SK-N-SH treated with all-trans-retinoic acid at 6 μM for 48 hours (cell line): ENCODE results near the gene NATD1.

Source experiments
- BACH2 ChIP-seq: fragments of 250-450 bp; sonication (Bioruptor Pico); IDR thresholded peaks from 2 replicates; pipeline ENCODE4 v1.9.0; 2021; ENCODE audit warnings: mild to moderate bottlenecking, borderline replicate concordance
- CSDC2 ChIP-seq: fragments of 250-450 bp; sonication (Bioruptor Pico); IDR thresholded peaks from 2 replicates; pipeline ENCODE4 v1.5.0; 2020; ENCODE audit warnings: mild to moderate bottlenecking, moderate library complexity
- ISL1 ChIP-seq: fragments of 250-450 bp; sonication (Bioruptor Pico); IDR thresholded peaks from 2 replicates; pipeline ENCODE4 v2.1.2; 2022; ENCODE audit warnings: mild to moderate bottlenecking, moderate library complexity
- OSR1 ChIP-seq: fragments of 250-450 bp; sonication (Bioruptor Pico); IDR thresholded peaks from 2 replicates; pipeline ENCODE4 v1.8.0; 2022; ENCODE audit warnings: moderate library complexity, mild to moderate bottlenecking, inconsistent platforms
- RARB ChIP-seq: fragments of 250-450 bp; sonication (Bioruptor Pico); IDR thresholded peaks from 2 replicates; pipeline ENCODE4 v1.8.0; 2021; ENCODE audit warnings: mild to moderate bottlenecking, moderate library complexity
- SNAI2 ChIP-seq: fragments of 250-450 bp; sonication (Bioruptor Pico); IDR thresholded peaks from 2 replicates; pipeline ENCODE4 v1.5.0; 2020; ENCODE audit warnings: mild to moderate bottlenecking, moderate library complexity
- TCF4 ChIP-seq: fragments of 250-450 bp; sonication (Bioruptor Pico); IDR thresholded peaks from 2 replicates; pipeline ENCODE4 v1.8.0; 2021; ENCODE audit warnings: mild to moderate bottlenecking, moderate library complexity, borderline replicate concordance
- ZNF565 ChIP-seq: fragments of 450-650 bp; formaldehyde crosslinking; conservative IDR thresholded peaks from 2 replicates; pipeline ENCODE4 v1.5.0; 2020; ENCODE audit warnings: low read depth, mild to moderate bottlenecking, moderate library complexity
- ZNF70 ChIP-seq: fragments of 450-650 bp; formaldehyde crosslinking; IDR thresholded peaks from 2 replicates; pipeline ENCODE4 v1.5.0; 2020; ENCODE audit warnings: mild to moderate bottlenecking, moderate library complexity
- ZNF8 ChIP-seq: fragments of 450-650 bp; formaldehyde crosslinking; IDR thresholded peaks from 2 replicates; pipeline ENCODE4 v1.5.0; 2020; ENCODE audit warnings: mild to moderate bottlenecking, moderate library complexity
- TF ChIP-seq, protein P1 (sequence below): fragments of 250-450 bp; sonication (Bioruptor Pico); IDR thresholded peaks from 2 replicates; pipeline ENCODE4 v1.8.0; 2021; ENCODE audit warnings: low read depth, mild to moderate bottlenecking, moderate library complexity, borderline replicate concordance
- TF ChIP-seq, protein P2 (sequence below): fragments of 250-450 bp; sonication (Bioruptor Pico); IDR thresholded peaks from 2 replicates; pipeline ENCODE4 v1.8.0; 2020; ENCODE audit warnings: mild to moderate bottlenecking, moderate library complexity, borderline replicate concordance
- TF ChIP-seq, protein P3 (sequence below): fragments of 250-450 bp; sonication (Bioruptor Pico); IDR thresholded peaks from 2 replicates; pipeline ENCODE4 v1.5.0; 2020; ENCODE audit warnings: mild to moderate bottlenecking, moderate library complexity

DNA sequence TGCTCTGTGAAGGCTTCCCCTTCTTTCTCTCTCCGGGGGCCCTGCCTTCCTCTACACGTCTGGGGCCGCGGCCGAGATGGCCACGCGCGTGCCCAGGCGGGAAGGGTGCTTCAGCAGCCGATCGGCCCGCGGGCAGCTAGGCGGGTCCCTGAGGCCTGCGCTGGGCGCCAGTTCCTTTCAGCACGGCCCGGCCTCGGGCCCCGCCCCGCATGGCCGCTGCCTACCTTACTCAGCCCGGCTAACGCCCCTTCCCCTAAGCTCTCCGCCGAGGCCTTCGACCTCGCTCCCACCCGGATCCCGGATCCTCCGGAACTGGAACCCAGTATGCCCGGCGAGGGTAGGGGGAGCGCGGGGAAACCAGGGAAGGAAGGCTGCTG lies 39.6 kb downstream of the NATD1 start:
- TF ChIP-seq RARB (CRISPR knock-in tag) (no peak), BACH2 (CRISPR knock-in tag) (no peak), OSR1 (CRISPR knock-in tag) (no peak), ZNF70 (CRISPR knock-in tag) (no peak), SNAI2 (CRISPR knock-in tag) (no peak), ISL1 (CRISPR knock-in tag) (no peak), ZNF8 (CRISPR knock-in tag) (no peak), TCF4 (no peak), CSDC2 (CRISPR knock-in tag) (no peak), ZNF565 (CRISPR knock-in tag) (no peak)
- TF ChIP-seq, protein P1, sequence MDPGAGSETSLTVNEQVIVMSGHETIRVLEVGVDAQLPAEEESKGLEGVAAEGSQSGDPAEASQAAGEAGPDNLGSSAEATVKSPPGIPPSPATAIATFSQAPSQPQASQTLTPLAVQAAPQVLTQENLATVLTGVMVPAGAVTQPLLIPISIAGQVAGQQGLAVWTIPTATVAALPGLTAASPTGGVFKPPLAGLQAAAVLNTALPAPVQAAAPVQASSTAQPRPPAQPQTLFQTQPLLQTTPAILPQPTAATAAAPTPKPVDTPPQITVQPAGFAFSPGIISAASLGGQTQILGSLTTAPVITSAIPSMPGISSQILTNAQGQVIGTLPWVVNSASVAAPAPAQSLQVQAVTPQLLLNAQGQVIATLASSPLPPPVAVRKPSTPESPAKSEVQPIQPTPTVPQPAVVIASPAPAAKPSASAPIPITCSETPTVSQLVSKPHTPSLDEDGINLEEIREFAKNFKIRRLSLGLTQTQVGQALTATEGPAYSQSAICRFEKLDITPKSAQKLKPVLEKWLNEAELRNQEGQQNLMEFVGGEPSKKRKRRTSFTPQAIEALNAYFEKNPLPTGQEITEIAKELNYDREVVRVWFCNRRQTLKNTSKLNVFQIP (CRISPR knock-in tag): no peak
- TF ChIP-seq, protein P2, sequence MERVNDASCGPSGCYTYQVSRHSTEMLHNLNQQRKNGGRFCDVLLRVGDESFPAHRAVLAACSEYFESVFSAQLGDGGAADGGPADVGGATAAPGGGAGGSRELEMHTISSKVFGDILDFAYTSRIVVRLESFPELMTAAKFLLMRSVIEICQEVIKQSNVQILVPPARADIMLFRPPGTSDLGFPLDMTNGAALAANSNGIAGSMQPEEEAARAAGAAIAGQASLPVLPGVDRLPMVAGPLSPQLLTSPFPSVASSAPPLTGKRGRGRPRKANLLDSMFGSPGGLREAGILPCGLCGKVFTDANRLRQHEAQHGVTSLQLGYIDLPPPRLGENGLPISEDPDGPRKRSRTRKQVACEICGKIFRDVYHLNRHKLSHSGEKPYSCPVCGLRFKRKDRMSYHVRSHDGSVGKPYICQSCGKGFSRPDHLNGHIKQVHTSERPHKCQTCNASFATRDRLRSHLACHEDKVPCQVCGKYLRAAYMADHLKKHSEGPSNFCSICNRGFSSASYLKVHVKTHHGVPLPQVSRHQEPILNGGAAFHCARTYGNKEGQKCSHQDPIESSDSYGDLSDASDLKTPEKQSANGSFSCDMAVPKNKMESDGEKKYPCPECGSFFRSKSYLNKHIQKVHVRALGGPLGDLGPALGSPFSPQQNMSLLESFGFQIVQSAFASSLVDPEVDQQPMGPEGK (CRISPR knock-in tag): no peak
- TF ChIP-seq, protein P3, sequence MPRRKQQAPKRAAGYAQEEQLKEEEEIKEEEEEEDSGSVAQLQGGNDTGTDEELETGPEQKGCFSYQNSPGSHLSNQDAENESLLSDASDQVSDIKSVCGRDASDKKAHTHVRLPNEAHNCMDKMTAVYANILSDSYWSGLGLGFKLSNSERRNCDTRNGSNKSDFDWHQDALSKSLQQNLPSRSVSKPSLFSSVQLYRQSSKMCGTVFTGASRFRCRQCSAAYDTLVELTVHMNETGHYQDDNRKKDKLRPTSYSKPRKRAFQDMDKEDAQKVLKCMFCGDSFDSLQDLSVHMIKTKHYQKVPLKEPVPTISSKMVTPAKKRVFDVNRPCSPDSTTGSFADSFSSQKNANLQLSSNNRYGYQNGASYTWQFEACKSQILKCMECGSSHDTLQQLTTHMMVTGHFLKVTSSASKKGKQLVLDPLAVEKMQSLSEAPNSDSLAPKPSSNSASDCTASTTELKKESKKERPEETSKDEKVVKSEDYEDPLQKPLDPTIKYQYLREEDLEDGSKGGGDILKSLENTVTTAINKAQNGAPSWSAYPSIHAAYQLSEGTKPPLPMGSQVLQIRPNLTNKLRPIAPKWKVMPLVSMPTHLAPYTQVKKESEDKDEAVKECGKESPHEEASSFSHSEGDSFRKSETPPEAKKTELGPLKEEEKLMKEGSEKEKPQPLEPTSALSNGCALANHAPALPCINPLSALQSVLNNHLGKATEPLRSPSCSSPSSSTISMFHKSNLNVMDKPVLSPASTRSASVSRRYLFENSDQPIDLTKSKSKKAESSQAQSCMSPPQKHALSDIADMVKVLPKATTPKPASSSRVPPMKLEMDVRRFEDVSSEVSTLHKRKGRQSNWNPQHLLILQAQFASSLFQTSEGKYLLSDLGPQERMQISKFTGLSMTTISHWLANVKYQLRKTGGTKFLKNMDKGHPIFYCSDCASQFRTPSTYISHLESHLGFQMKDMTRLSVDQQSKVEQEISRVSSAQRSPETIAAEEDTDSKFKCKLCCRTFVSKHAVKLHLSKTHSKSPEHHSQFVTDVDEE: no peak
